Measurements from ENCODE around the gene ALX4.

Gene ALX4

GRCh38 chr11:44309478-44310205, at the start of gene ALX4:
Gene ALX4, minus strand, starts transcription at chr11:44310139. Its CDS starts 77 bp downstream, at chr11:44310062.
- Histone ChIP-seq H3K4me3 (ENCODE audit: low read depth in 1 of 2, low read length in 2 of 2) (no peak within 1 kb of the TSS), H3K4me1 (ENCODE audit: insufficient read depth, low read length) (peaks cover 13% of the 10 kb centered on the region), H3K9me3 (ENCODE audit: low read length) (no peaks in the 10 kb centered on the region), H3K36me3 (ENCODE audit: insufficient read depth, low read length) (no peaks in the 10 kb centered on the region), H3K27me3 (ENCODE audit: control insufficient read depth in 1 of 2, insufficient read depth in 2 of 2, low read length in 2 of 2) (peaks cover 83 to 95% of the 10 kb centered on the region in 2 donors), H3K9ac (ENCODE audit: low read length) (no peak within 1 kb of the TSS), H3K27ac (ENCODE audit: low read depth, low read length) (no peak within 1 kb of the TSS)

- Histone ChIP-seq H3K36me3 (ENCODE audit: insufficient read depth, low read length) (no peaks in the 10 kb centered on the region), H3K27ac (ENCODE audit: low read depth, low read length) (no peak overlapping the region), H3K9ac (ENCODE audit: low read length) (no peak overlapping the region), H3K4me3 (ENCODE audit: low read depth in 1 of 2, low read length in 2 of 2) (no peak overlapping the region), H3K27me3 (ENCODE audit: control insufficient read depth in 1 of 2, insufficient read depth in 2 of 2, low read length in 2 of 2) (no peaks in the 10 kb centered on the region), H3K9me3 (ENCODE audit: low read length) (peaks cover 7% of the 10 kb centered on the region), H3K4me1 (ENCODE audit: insufficient read depth, low read length) (no peaks in the 10 kb centered on the region)
Observed at GRCh38 chr11:44359162-44359561, 49.2 kb upstream of the ALX4 start.

- Histone ChIP-seq H3K4me1 (ENCODE audit: insufficient read depth, low read length) (no peaks in the 10 kb centered on the region), H3K9me3 (ENCODE audit: low read length) (peaks cover 6% of the 10 kb centered on the region), H3K9ac (ENCODE audit: low read length) (no peak overlapping the region), H3K4me3 (ENCODE audit: low read depth in 1 of 2, low read length in 2 of 2) (no peak overlapping the region), H3K27me3 (ENCODE audit: control insufficient read depth in 1 of 2, insufficient read depth in 2 of 2, low read length in 2 of 2) (no peaks in the 10 kb centered on the region), H3K36me3 (ENCODE audit: insufficient read depth, low read length) (no peaks in the 10 kb centered on the region), H3K27ac (ENCODE audit: low read depth, low read length) (no peak overlapping the region)
Observed at GRCh38 chr11:44358713-44359112, 48.8 kb upstream of the ALX4 start.

GRCh38 chr11:44357711-44358110, 47.8 kb upstream of the ALX4 start:
- no peaks in the 10 kb centered on the region for H3K4me1 ChIP-seq (ENCODE audit: insufficient read depth, low read length)
- H3K4me3 ChIP-seq (ENCODE audit: low read depth in 1 of 2, low read length in 2 of 2) = no peak overlapping the region
- no peak overlapping the region for H3K9ac ChIP-seq (ENCODE audit: low read length)
- no peaks in the 10 kb centered on the region for H3K36me3 ChIP-seq (ENCODE audit: insufficient read depth, low read length)
- H3K27me3 ChIP-seq (ENCODE audit: control insufficient read depth in 1 of 2, insufficient read depth in 2 of 2, low read length in 2 of 2) = no peaks in the 10 kb centered on the region
- no peaks in the 10 kb centered on the region for H3K9me3 ChIP-seq (ENCODE audit: low read length)
- no peak overlapping the region for H3K27ac ChIP-seq (ENCODE audit: low read depth, low read length)

- Histone ChIP-seq H3K27me3 (ENCODE audit: control insufficient read depth in 1 of 2, insufficient read depth in 2 of 2, low read length in 2 of 2) (no peaks in the 10 kb centered on the region), H3K4me3 (ENCODE audit: low read depth in 1 of 2, low read length in 2 of 2) (no peak overlapping the region), H3K36me3 (ENCODE audit: insufficient read depth, low read length) (no peaks in the 10 kb centered on the region), H3K9ac (ENCODE audit: low read length) (no peak overlapping the region), H3K27ac (ENCODE audit: low read depth, low read length) (no peak overlapping the region), H3K4me1 (ENCODE audit: insufficient read depth, low read length) (no peaks in the 10 kb centered on the region), H3K9me3 (ENCODE audit: low read length) (no peaks in the 10 kb centered on the region)
Observed at GRCh38 chr11:44356351-44356750, 46.4 kb upstream of the ALX4 start.

GRCh38 chr11:44351898-44352498, 42.1 kb upstream of the ALX4 start:
- no peak overlapping the region for H3K4me3 ChIP-seq (ENCODE audit: low read depth in 1 of 2, low read length in 2 of 2)
- no peaks in the 10 kb centered on the region for H3K4me1 ChIP-seq (ENCODE audit: insufficient read depth, low read length)
- H3K36me3 ChIP-seq (ENCODE audit: insufficient read depth, low read length) = no peaks in the 10 kb centered on the region
- peaks cover 0 to 5% of the 10 kb centered on the region in 2 donors for H3K27me3 ChIP-seq (ENCODE audit: control insufficient read depth in 1 of 2, insufficient read depth in 2 of 2, low read length in 2 of 2)
- no peaks in the 10 kb centered on the region for H3K9me3 ChIP-seq (ENCODE audit: low read length)
- H3K27ac ChIP-seq (ENCODE audit: low read depth, low read length) = no peak overlapping the region
- H3K9ac ChIP-seq (ENCODE audit: low read length) = no peak overlapping the region

- no peak overlapping the region for H3K4me3 ChIP-seq (ENCODE audit: low read depth in 1 of 2, low read length in 2 of 2)
- peaks cover 0 to 5% of the 10 kb centered on the region in 2 donors for H3K27me3 ChIP-seq (ENCODE audit: control insufficient read depth in 1 of 2, insufficient read depth in 2 of 2, low read length in 2 of 2)
- no peak overlapping the region for H3K27ac ChIP-seq (ENCODE audit: low read depth, low read length)
- no peaks in the 10 kb centered on the region for H3K4me1 ChIP-seq (ENCODE audit: insufficient read depth, low read length)
- H3K9ac ChIP-seq (ENCODE audit: low read length) = no peak overlapping the region
- H3K36me3 ChIP-seq (ENCODE audit: insufficient read depth, low read length) = no peaks in the 10 kb centered on the region
- H3K9me3 ChIP-seq (ENCODE audit: low read length) = no peaks in the 10 kb centered on the region
Observed at GRCh38 chr11:44351006-44351660, 41.2 kb upstream of the ALX4 start.

DNA sequence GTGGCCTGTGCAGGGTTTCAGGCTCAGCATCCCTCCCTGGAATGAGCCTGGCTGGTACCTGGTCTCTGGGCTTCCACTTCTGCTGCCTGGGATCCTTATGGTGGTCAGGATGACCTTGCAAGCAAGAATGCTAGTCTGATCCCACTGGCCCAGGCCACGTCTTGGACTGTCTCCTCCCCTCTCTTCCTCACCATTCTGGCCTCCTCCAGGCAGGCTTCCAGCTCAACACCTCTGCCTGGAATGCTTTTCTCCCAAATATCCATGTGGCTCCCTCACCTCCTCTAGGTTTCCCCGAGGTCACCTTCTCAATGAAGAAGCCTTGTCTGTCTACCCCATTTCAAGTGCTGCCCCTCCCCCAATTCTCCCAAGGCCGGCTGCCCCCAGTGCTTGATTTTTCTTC, 39.4 kb upstream of the ALX4 start:
- no peaks in the 10 kb centered on the region for H3K36me3 ChIP-seq (ENCODE audit: insufficient read depth, low read length)
- H3K4me1 ChIP-seq (ENCODE audit: insufficient read depth, low read length) = no peaks in the 10 kb centered on the region
- no peak overlapping the region for H3K9ac ChIP-seq (ENCODE audit: low read length)
- H3K27me3 ChIP-seq (ENCODE audit: control insufficient read depth in 1 of 2, insufficient read depth in 2 of 2, low read length in 2 of 2) = peaks cover 0 to 5% of the 10 kb centered on the region in 2 donors
- no peaks in the 10 kb centered on the region for H3K9me3 ChIP-seq (ENCODE audit: low read length)
- H3K4me3 ChIP-seq (ENCODE audit: low read depth in 1 of 2, low read length in 2 of 2) = no peak overlapping the region
- H3K27ac ChIP-seq (ENCODE audit: low read depth, low read length) = no peak overlapping the region

GRCh38 chr11:44348721-44349120, 38.8 kb upstream of the ALX4 start:
- no peak overlapping the region for H3K27ac ChIP-seq (ENCODE audit: low read depth, low read length)
- no peak overlapping the region for H3K9ac ChIP-seq (ENCODE audit: low read length)
- no peak overlapping the region for H3K4me3 ChIP-seq (ENCODE audit: low read depth in 1 of 2, low read length in 2 of 2)
- H3K36me3 ChIP-seq (ENCODE audit: insufficient read depth, low read length) = no peaks in the 10 kb centered on the region
- H3K4me1 ChIP-seq (ENCODE audit: insufficient read depth, low read length) = no peaks in the 10 kb centered on the region
- H3K9me3 ChIP-seq (ENCODE audit: low read length) = no peaks in the 10 kb centered on the region
- peaks cover 0 to 5% of the 10 kb centered on the region in 2 donors for H3K27me3 ChIP-seq (ENCODE audit: control insufficient read depth in 1 of 2, insufficient read depth in 2 of 2, low read length in 2 of 2)

- H3K27ac ChIP-seq (ENCODE audit: low read depth, low read length) = no peak overlapping the region
- H3K27me3 ChIP-seq (ENCODE audit: control insufficient read depth in 1 of 2, insufficient read depth in 2 of 2, low read length in 2 of 2) = peaks cover 0 to 5% of the 10 kb centered on the region in 2 donors
- no peak overlapping the region for H3K9ac ChIP-seq (ENCODE audit: low read length)
Observed at GRCh38 chr11:44348114-44348513, 38.2 kb upstream of the ALX4 start.

GRCh38 chr11:44347538-44347937, 37.6 kb upstream of the ALX4 start:
- H3K4me3 ChIP-seq (ENCODE audit: low read depth in 1 of 2, low read length in 2 of 2) = no peak overlapping the region

More at GRCh38 chr11:44348114-44348513, 38.2 kb upstream of the ALX4 start:
- no peaks in the 10 kb centered on the region for H3K4me1 ChIP-seq (ENCODE audit: insufficient read depth, low read length)
- H3K36me3 ChIP-seq (ENCODE audit: insufficient read depth, low read length) = no peaks in the 10 kb centered on the region
- no peak overlapping the region for H3K4me3 ChIP-seq (ENCODE audit: low read depth in 1 of 2, low read length in 2 of 2)
- no peaks in the 10 kb centered on the region for H3K9me3 ChIP-seq (ENCODE audit: low read length)

More at GRCh38 chr11:44347538-44347937, 37.6 kb upstream of the ALX4 start:
- H3K9ac ChIP-seq (ENCODE audit: low read length) = no peak overlapping the region
- no peaks in the 10 kb centered on the region for H3K36me3 ChIP-seq (ENCODE audit: insufficient read depth, low read length)
- H3K27ac ChIP-seq (ENCODE audit: low read depth, low read length) = no peak overlapping the region
- H3K4me1 ChIP-seq (ENCODE audit: insufficient read depth, low read length) = no peaks in the 10 kb centered on the region
- H3K9me3 ChIP-seq (ENCODE audit: low read length) = no peaks in the 10 kb centered on the region
- H3K27me3 ChIP-seq (ENCODE audit: control insufficient read depth in 1 of 2, insufficient read depth in 2 of 2, low read length in 2 of 2) = peaks cover 0 to 5% of the 10 kb centered on the region in 2 donors
